WTC11 (cell line): ENCODE measurements around the gene WDR36. TPM values are rescaled to one million over a fixed set of nuclear protein-coding genes. Genes with fewer than 3 reads are reported as not detected.

Source experiments
- ATAC-seq: fragments of 200-7000 bp; cut with Tn5 transposase; 2 replicates; pipeline ENCODE4 v1.10.0; 2021; ENCODE audit warnings: mild to moderate bottlenecking, moderate library complexity
- CTCF ChIA-PET: fragments of 300-600 bp; sonication (Branson Sonifier 250); formaldehyde crosslinking; loops from one replicate; lab custom pipeline; 2021; ENCODE audit warnings: antibody characterized with exemption; lab: Charles Lee
- POLR2A ChIA-PET: fragments of 350-600 bp; sonication (Branson Sonifier 250); formaldehyde crosslinking; loops from one replicate; lab custom pipeline; 2021; ENCODE audit warnings: antibody characterized with exemption; lab: Charles Lee
- DNase-seq: peaks from one replicate; pipeline ENCODE4 v3.0.0; 2021; ENCODE audit warnings: low spot score
- H3K27ac Mint-ChIP-seq: 2 replicates; pipeline ENCODE4 v1.8.0; 2021; ENCODE audit warnings: mixed read lengths
- H3K27me3 Mint-ChIP-seq: 2 replicates; pipeline ENCODE4 v1.8.0; 2021; ENCODE audit warnings: low read depth, mild to moderate bottlenecking, moderate library complexity, mixed read lengths
- H3K36me3 Mint-ChIP-seq: 2 replicates; pipeline ENCODE4 v1.8.0; 2021; ENCODE audit warnings: mixed read lengths
- H3K4me1 Mint-ChIP-seq: 2 replicates; pipeline ENCODE4 v1.8.0; 2022; ENCODE audit warnings: mixed read lengths
- H3K4me3 Mint-ChIP-seq: 2 replicates; pipeline ENCODE4 v1.8.0; 2021; ENCODE audit warnings: mild to moderate bottlenecking, moderate library complexity, mixed read lengths
- H3K9me3 Mint-ChIP-seq: 2 replicates; pipeline ENCODE4 v1.8.0; 2021; ENCODE audit warnings: mixed read lengths
- ATF6 ChIP-seq: sonication (generic); formaldehyde crosslinking; IDR thresholded peaks from 2 replicates; pipeline ENCODE4 v1.8.1; 2023; ENCODE audit warnings: mild to moderate bottlenecking, missing genetic modification reagents
- CBFB ChIP-seq: sonication (generic); formaldehyde crosslinking; IDR thresholded peaks from 2 replicates; pipeline ENCODE4 v1.8.1; 2022; ENCODE audit warnings: mild to moderate bottlenecking, low read depth, missing genetic modification reagents
- E2F4 ChIP-seq: sonication (generic); formaldehyde crosslinking; IDR thresholded peaks from 2 replicates; pipeline ENCODE4 v1.8.1; 2022; ENCODE audit warnings: low read depth, mild to moderate bottlenecking, moderate library complexity, missing genetic modification reagents, borderline replicate concordance
- ERG ChIP-seq: fragments of 250-450 bp; sonication (Bioruptor Pico); IDR thresholded peaks from 2 replicates; pipeline ENCODE4 v1.8.0; 2021; ENCODE audit warnings: mild to moderate bottlenecking
- ETV6 ChIP-seq: sonication (generic); formaldehyde crosslinking; IDR thresholded peaks from 2 replicates; pipeline ENCODE4 v1.8.1; 2022; ENCODE audit warnings: mild to moderate bottlenecking, missing genetic modification reagents
- JAZF1 ChIP-seq: fragments of 250-450 bp; sonication (Bioruptor Pico); IDR thresholded peaks from 2 replicates; pipeline ENCODE4 v1.9.0; 2021; ENCODE audit warnings: moderate library complexity, mild to moderate bottlenecking, inconsistent platforms
- PRRX2 ChIP-seq: fragments of 250-450 bp; sonication (Bioruptor Pico); IDR thresholded peaks from 2 replicates; pipeline ENCODE4 v1.8.0; 2021; ENCODE audit warnings: mild to moderate bottlenecking
- TEAD4 ChIP-seq: sonication (generic); formaldehyde crosslinking; IDR thresholded peaks from 2 replicates; pipeline ENCODE4 v1.8.0; 2022; ENCODE audit warnings: mild to moderate bottlenecking, missing genetic modification reagents
- ZMAT4 ChIP-seq: fragments of 250-450 bp; sonication (Bioruptor Pico); IDR thresholded peaks from 2 replicates; pipeline ENCODE4 v1.9.0; 2021; ENCODE audit warnings: mild to moderate bottlenecking
- ZNF121 ChIP-seq: sonication (generic); formaldehyde crosslinking; IDR thresholded peaks from 2 replicates; pipeline ENCODE4 v1.8.0; 2023; ENCODE audit warnings: missing genetic modification reagents
- ZNF219 ChIP-seq: sonication (generic); formaldehyde crosslinking; IDR thresholded peaks from 2 replicates; pipeline ENCODE4 v1.8.0; 2023; ENCODE audit warnings: missing genetic modification reagents, mild to moderate bottlenecking, borderline replicate concordance
- ZNF281 ChIP-seq: sonication (generic); formaldehyde crosslinking; IDR thresholded peaks from 2 replicates; pipeline ENCODE4 v1.8.0; 2023; ENCODE audit warnings: mild to moderate bottlenecking, missing genetic modification reagents
- total RNA-seq: library from RNA; stranded (reverse); gene quantifications from 3 replicates; pipeline ENCODE4 v1.2.3, GENCODE V29; 2021
- TF ChIP-seq, protein P1 (sequence below): sonication (generic); formaldehyde crosslinking; conservative IDR thresholded peaks from 2 replicates; pipeline ENCODE4 v1.8.1; 2023; ENCODE audit warnings: mild to moderate bottlenecking, low read depth, missing genetic modification reagents, moderate library complexity
- TF ChIP-seq, protein P2 (sequence below): sonication (generic); formaldehyde crosslinking; IDR thresholded peaks from 2 replicates; pipeline ENCODE4 v1.8.1; 2022; ENCODE audit warnings: mild to moderate bottlenecking, missing genetic modification reagents, moderate library complexity, borderline replicate concordance

The WDR36 gene
- total RNA-seq, 1 experiment from 2014 or later: 34.1 TPM

DNA sequence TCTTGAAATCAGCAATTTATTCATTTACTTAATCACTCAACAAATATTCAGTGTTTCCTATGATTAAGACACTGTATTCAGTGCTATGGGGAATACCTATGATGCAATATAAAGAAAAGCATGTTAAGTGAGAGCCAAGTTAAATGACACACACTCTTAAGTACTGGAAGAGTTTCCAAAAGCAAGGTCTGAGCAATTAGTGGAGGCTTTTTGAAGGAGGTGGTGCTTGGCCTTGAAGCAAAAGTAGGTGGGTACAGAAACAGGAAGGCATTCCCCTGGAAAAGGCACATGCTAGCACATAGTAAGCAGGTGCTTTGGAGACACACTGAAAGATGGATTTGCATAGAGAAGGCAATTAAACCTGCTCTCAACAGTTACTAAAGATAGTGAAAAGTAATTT, 16.6 kb upstream of the WDR36 start:
- ATAC-seq: no peak
- CTCF ChIA-PET: no interaction called here
- TF ChIP-seq, protein P1, sequence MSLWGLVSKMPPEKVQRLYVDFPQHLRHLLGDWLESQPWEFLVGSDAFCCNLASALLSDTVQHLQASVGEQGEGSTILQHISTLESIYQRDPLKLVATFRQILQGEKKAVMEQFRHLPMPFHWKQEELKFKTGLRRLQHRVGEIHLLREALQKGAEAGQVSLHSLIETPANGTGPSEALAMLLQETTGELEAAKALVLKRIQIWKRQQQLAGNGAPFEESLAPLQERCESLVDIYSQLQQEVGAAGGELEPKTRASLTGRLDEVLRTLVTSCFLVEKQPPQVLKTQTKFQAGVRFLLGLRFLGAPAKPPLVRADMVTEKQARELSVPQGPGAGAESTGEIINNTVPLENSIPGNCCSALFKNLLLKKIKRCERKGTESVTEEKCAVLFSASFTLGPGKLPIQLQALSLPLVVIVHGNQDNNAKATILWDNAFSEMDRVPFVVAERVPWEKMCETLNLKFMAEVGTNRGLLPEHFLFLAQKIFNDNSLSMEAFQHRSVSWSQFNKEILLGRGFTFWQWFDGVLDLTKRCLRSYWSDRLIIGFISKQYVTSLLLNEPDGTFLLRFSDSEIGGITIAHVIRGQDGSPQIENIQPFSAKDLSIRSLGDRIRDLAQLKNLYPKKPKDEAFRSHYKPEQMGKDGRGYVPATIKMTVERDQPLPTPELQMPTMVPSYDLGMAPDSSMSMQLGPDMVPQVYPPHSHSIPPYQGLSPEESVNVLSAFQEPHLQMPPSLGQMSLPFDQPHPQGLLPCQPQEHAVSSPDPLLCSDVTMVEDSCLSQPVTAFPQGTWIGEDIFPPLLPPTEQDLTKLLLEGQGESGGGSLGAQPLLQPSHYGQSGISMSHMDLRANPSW (CRISPR knock-in tag): no peak
- TF ChIP-seq JAZF1 (CRISPR knock-in tag): no peak
- TF ChIP-seq, protein P2, sequence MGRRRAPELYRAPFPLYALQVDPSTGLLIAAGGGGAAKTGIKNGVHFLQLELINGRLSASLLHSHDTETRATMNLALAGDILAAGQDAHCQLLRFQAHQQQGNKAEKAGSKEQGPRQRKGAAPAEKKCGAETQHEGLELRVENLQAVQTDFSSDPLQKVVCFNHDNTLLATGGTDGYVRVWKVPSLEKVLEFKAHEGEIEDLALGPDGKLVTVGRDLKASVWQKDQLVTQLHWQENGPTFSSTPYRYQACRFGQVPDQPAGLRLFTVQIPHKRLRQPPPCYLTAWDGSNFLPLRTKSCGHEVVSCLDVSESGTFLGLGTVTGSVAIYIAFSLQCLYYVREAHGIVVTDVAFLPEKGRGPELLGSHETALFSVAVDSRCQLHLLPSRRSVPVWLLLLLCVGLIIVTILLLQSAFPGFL (CRISPR knock-in tag): no peak
- TF ChIP-seq ZNF121 (CRISPR knock-in tag): no peak
- TF ChIP-seq ATF6 (CRISPR knock-in tag): no peak

DNA sequence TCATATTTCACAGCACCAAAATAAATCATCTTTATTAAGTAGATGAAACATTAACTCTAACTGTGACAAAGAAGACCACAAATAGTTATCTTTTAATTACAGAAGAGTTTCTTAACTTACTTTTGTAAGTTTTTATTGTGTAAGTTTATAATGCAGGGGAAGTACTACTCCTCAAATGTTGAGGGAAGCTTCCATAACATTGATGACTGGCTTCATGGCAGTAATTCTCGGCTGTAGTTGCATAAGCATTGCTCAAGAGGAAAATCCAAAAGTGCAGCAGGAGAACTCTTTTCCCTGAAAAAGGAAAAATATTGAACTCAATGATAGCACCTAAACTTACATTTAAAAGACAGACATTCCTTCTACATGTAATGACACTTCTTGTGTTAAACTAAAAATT, 16.1 kb upstream of the WDR36 start:
- CTCF ChIA-PET: no interaction called here
- TF ChIP-seq E2F4 (no peak), ZMAT4 (CRISPR knock-in tag) (no peak), TEAD4 (CRISPR knock-in tag) (no peak)
- ATAC-seq: no peak
- H3K27me3 Mint-ChIP-seq: peaks cover 55% of the 10 kb centered on the region
- peaks cover 13% of the 10 kb centered on the region for H3K4me1 Mint-ChIP-seq
- no peak for DNase-seq
- POLR2A ChIA-PET: no interaction called here
- no peaks in the 10 kb centered on the region for H3K9me3 Mint-ChIP-seq
- no peak overlapping the region for H3K27ac Mint-ChIP-seq
- H3K36me3 Mint-ChIP-seq: no peaks in the 10 kb centered on the region
- H3K4me3 Mint-ChIP-seq: no peak overlapping the region

More for the DNA sequence above, 16.6 kb upstream of the WDR36 start:
- Mint-ChIP-seq H3K4me1 (peaks cover 17% of the 10 kb centered on the region), H3K4me3 (no peak overlapping the region), H3K27me3 (peaks cover 60% of the 10 kb centered on the region), H3K9me3 (no peaks in the 10 kb centered on the region), H3K27ac (no peak overlapping the region), H3K36me3 (no peaks in the 10 kb centered on the region)
- no peak for DNase-seq
- POLR2A ChIA-PET: no interaction called here

GRCh38 chr5:111077678-111078077, 14.5 kb upstream of the WDR36 start:
- H3K36me3 Mint-ChIP-seq: no peaks in the 10 kb centered on the region
- H3K27me3 Mint-ChIP-seq: peaks cover 48% of the 10 kb centered on the region
- no peaks in the 10 kb centered on the region for H3K9me3 Mint-ChIP-seq
- ChIA-PET CTCF (no interaction called here), POLR2A (no interaction called here)
- DNase-seq: no peak
- H3K4me3 Mint-ChIP-seq: no peak overlapping the region
- no peak overlapping the region for H3K27ac Mint-ChIP-seq
- no peak for ATAC-seq
- H3K4me1 Mint-ChIP-seq: peaks cover 11% of the 10 kb centered on the region
- TF ChIP-seq ZNF219 (CRISPR knock-in tag) (no peak), PRRX2 (no peak), E2F4 (no peak), CBFB (CRISPR knock-in tag) (no peak), ERG (CRISPR knock-in tag) (no peak), ETV6 (no peak), ZNF281 (CRISPR knock-in tag) (no peak)
- TF ChIP-seq, protein P1 (CRISPR knock-in tag): no peak
